Measurements from ENCODE around the gene PRKCA.
A peak's percentile ranks its signal among the peaks of the same experiment; 100 is the strongest.

Gene PRKCA

GRCh38 chr17:66652840-66653507, 350.6 kb downstream of the PRKCA start:
- Histone ChIP-seq H3K27me3 (ENCODE audit: control insufficient read depth, insufficient read depth, low read length) (no peaks in the 10 kb centered on the region), H3K9me3 (replicated peaks; ENCODE audit: low read length) (no peaks in the 10 kb centered on the region), H3K4me1 (ENCODE audit: control insufficient read depth, insufficient read depth, low read length) (peaks cover 39% of the 10 kb centered on the region), H3K4me3 (ENCODE audit: low read length) (no peak overlapping the region), H3K36me3 (ENCODE audit: insufficient read depth, low read length) (peaks cover 7% of the 10 kb centered on the region), H3K4me2 (ENCODE audit: low read length) (no peak overlapping the region), H3K9ac (ENCODE audit: low read depth, low read length) (no peak overlapping the region)

- no peak overlapping the region for H3K4me3 ChIP-seq (ENCODE audit: low read length)
Measured at GRCh38 chr17:66654106-66654740, 351.8 kb downstream of the PRKCA start.

GRCh38 chr17:66654764-66655163, 352.4 kb downstream of the PRKCA start:
- Histone ChIP-seq H3K4me3 (ENCODE audit: low read length) (no peak overlapping the region), H3K4me1 (ENCODE audit: control insufficient read depth, insufficient read depth, low read length) (peaks cover 39% of the 10 kb centered on the region), H3K9me3 (replicated peaks; ENCODE audit: low read length) (no peaks in the 10 kb centered on the region), H3K4me2 (ENCODE audit: low read length) (peak overlapping the region; percentile 50), H3K27me3 (ENCODE audit: control insufficient read depth, insufficient read depth, low read length) (no peaks in the 10 kb centered on the region), H3K9ac (ENCODE audit: low read depth, low read length) (no peak overlapping the region), H3K36me3 (ENCODE audit: insufficient read depth, low read length) (peaks cover 7% of the 10 kb centered on the region)

More at GRCh38 chr17:66654106-66654740, 351.8 kb downstream of the PRKCA start:
- H3K27me3 ChIP-seq (ENCODE audit: control insufficient read depth, insufficient read depth, low read length): no peaks in the 10 kb centered on the region
- peaks cover 39% of the 10 kb centered on the region for H3K4me1 ChIP-seq (ENCODE audit: control insufficient read depth, insufficient read depth, low read length)
- H3K36me3 ChIP-seq (ENCODE audit: insufficient read depth, low read length): peaks cover 7% of the 10 kb centered on the region
- no peak overlapping the region for H3K9ac ChIP-seq (ENCODE audit: low read depth, low read length)
- peak overlapping the region; percentile 50 for H3K4me2 ChIP-seq (ENCODE audit: low read length)
- H3K9me3 ChIP-seq (replicated peaks; ENCODE audit: low read length): no peaks in the 10 kb centered on the region

- Histone ChIP-seq H3K9me3 (replicated peaks; ENCODE audit: low read length) (no peaks in the 10 kb centered on the region), H3K4me1 (ENCODE audit: control insufficient read depth, insufficient read depth, low read length) (peaks cover 39% of the 10 kb centered on the region), H3K9ac (ENCODE audit: low read depth, low read length) (no peak overlapping the region)
Measured at GRCh38 chr17:66655461-66655860, 353.0 kb downstream of the PRKCA start.

GRCh38 chr17:66655861-66656260, 353.4 kb downstream of the PRKCA start:
- Histone ChIP-seq H3K9me3 (replicated peaks; ENCODE audit: low read length) (no peaks in the 10 kb centered on the region), H3K4me1 (ENCODE audit: control insufficient read depth, insufficient read depth, low read length) (peaks cover 39% of the 10 kb centered on the region), H3K36me3 (ENCODE audit: insufficient read depth, low read length) (peaks cover 7% of the 10 kb centered on the region), H3K27me3 (ENCODE audit: control insufficient read depth, insufficient read depth, low read length) (no peaks in the 10 kb centered on the region), H3K9ac (ENCODE audit: low read depth, low read length) (no peak overlapping the region), H3K4me2 (ENCODE audit: low read length) (peak overlapping the region; percentile 52), H3K4me3 (ENCODE audit: low read length) (peak overlapping the region; percentile 10)

More at GRCh38 chr17:66655461-66655860, 353.0 kb downstream of the PRKCA start:
- no peaks in the 10 kb centered on the region for H3K27me3 ChIP-seq (ENCODE audit: control insufficient read depth, insufficient read depth, low read length)
- H3K4me2 ChIP-seq (ENCODE audit: low read length): peak overlapping the region; percentile 52
- H3K36me3 ChIP-seq (ENCODE audit: insufficient read depth, low read length): peaks cover 7% of the 10 kb centered on the region
- H3K4me3 ChIP-seq (ENCODE audit: low read length): peak overlapping the region; percentile 10

GRCh38 chr17:66661411-66662256, 359.2 kb downstream of the PRKCA start:
- Histone ChIP-seq H3K9ac (ENCODE audit: low read depth, low read length) (no peak overlapping the region), H3K9me3 (replicated peaks; ENCODE audit: low read length) (no peaks in the 10 kb centered on the region), H3K4me3 (ENCODE audit: low read length) (no peak overlapping the region), H3K36me3 (ENCODE audit: insufficient read depth, low read length) (peaks cover 3% of the 10 kb centered on the region), H3K4me2 (ENCODE audit: low read length) (no peak overlapping the region), H3K27me3 (ENCODE audit: control insufficient read depth, insufficient read depth, low read length) (no peaks in the 10 kb centered on the region), H3K4me1 (ENCODE audit: control insufficient read depth, insufficient read depth, low read length) (peaks cover 4% of the 10 kb centered on the region)

GRCh38 chr17:66662496-66662895, 360.1 kb downstream of the PRKCA start:
- Histone ChIP-seq H3K27me3 (ENCODE audit: control insufficient read depth, insufficient read depth, low read length) (no peaks in the 10 kb centered on the region), H3K36me3 (ENCODE audit: insufficient read depth, low read length) (peaks cover 3% of the 10 kb centered on the region), H3K4me1 (ENCODE audit: control insufficient read depth, insufficient read depth, low read length) (peaks cover 4% of the 10 kb centered on the region), H3K9ac (ENCODE audit: low read depth, low read length) (no peak overlapping the region), H3K9me3 (replicated peaks; ENCODE audit: low read length) (no peaks in the 10 kb centered on the region), H3K4me2 (ENCODE audit: low read length) (no peak overlapping the region), H3K4me3 (ENCODE audit: low read length) (no peak overlapping the region)

GRCh38 chr17:66663041-66663606, 360.7 kb downstream of the PRKCA start:
- Histone ChIP-seq H3K27me3 (ENCODE audit: control insufficient read depth, insufficient read depth, low read length) (no peaks in the 10 kb centered on the region), H3K36me3 (ENCODE audit: insufficient read depth, low read length) (peaks cover 3% of the 10 kb centered on the region), H3K4me1 (ENCODE audit: control insufficient read depth, insufficient read depth, low read length) (peaks cover 4% of the 10 kb centered on the region), H3K9me3 (replicated peaks; ENCODE audit: low read length) (no peaks in the 10 kb centered on the region), H3K9ac (ENCODE audit: low read depth, low read length) (no peak overlapping the region), H3K4me3 (ENCODE audit: low read length) (no peak overlapping the region), H3K4me2 (ENCODE audit: low read length) (no peak overlapping the region)

GRCh38 chr17:66664336-66664735, 361.9 kb downstream of the PRKCA start:
- Histone ChIP-seq H3K9ac (ENCODE audit: low read depth, low read length) (no peak overlapping the region), H3K27me3 (ENCODE audit: control insufficient read depth, insufficient read depth, low read length) (no peaks in the 10 kb centered on the region), H3K4me3 (ENCODE audit: low read length) (no peak overlapping the region), H3K9me3 (replicated peaks; ENCODE audit: low read length) (no peaks in the 10 kb centered on the region), H3K4me2 (ENCODE audit: low read length) (no peak overlapping the region), H3K4me1 (ENCODE audit: control insufficient read depth, insufficient read depth, low read length) (peaks cover 4% of the 10 kb centered on the region), H3K36me3 (ENCODE audit: insufficient read depth, low read length) (peaks cover 3% of the 10 kb centered on the region)

GRCh38 chr17:66665194-66665593, 362.8 kb downstream of the PRKCA start:
- Histone ChIP-seq H3K9ac (ENCODE audit: low read depth, low read length) (no peak overlapping the region), H3K4me2 (ENCODE audit: low read length) (no peak overlapping the region), H3K4me1 (ENCODE audit: control insufficient read depth, insufficient read depth, low read length) (peaks cover 4% of the 10 kb centered on the region), H3K27me3 (ENCODE audit: control insufficient read depth, insufficient read depth, low read length) (no peaks in the 10 kb centered on the region), H3K4me3 (ENCODE audit: low read length) (no peak overlapping the region), H3K9me3 (replicated peaks; ENCODE audit: low read length) (no peaks in the 10 kb centered on the region), H3K36me3 (ENCODE audit: insufficient read depth, low read length) (peaks cover 3% of the 10 kb centered on the region)

GRCh38 chr17:66667090-66667489, 364.7 kb downstream of the PRKCA start:
- Histone ChIP-seq H3K4me2 (ENCODE audit: low read length) (no peak overlapping the region), H3K4me1 (ENCODE audit: control insufficient read depth, insufficient read depth, low read length) (no peaks in the 10 kb centered on the region), H3K36me3 (ENCODE audit: insufficient read depth, low read length) (peaks cover 3% of the 10 kb centered on the region), H3K9ac (ENCODE audit: low read depth, low read length) (no peak overlapping the region), H3K27me3 (ENCODE audit: control insufficient read depth, insufficient read depth, low read length) (no peaks in the 10 kb centered on the region), H3K4me3 (ENCODE audit: low read length) (no peak overlapping the region), H3K9me3 (replicated peaks; ENCODE audit: low read length) (no peaks in the 10 kb centered on the region)
